HG03159 (cell line): Measurements from ENCODE around the gene CITED2.

ENCODE experiments used
- ATAC-seq: cut with Tn5 transposase; IDR thresholded peaks from one replicate; pipeline ENCODE4 v1.9.1; 2021; ENCODE audit warnings: mild to moderate bottlenecking, moderate library complexity; ENCODE audit not compliant: unreplicated experiment

Gene CITED2

DNA sequence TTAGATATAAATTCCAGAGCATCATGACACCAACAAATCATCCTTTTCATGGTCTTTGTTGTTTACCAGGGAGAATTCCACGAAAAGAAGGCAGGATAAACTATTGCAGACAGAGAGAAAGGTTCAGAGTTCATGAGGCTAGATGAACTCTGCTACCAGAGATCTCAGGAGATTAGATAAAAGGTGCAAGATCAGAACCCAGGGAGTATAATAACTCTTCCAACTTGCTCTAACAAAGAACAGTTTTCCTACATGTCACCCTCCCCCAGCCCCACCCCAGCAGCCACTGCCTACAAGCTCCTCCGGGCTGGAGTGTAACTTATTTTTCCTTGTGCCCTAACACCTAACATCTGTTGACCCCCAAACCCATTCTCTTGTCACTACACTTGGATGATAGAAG, 13.9 kb upstream of the CITED2 start:
- ATAC-seq: no peak

DNA sequence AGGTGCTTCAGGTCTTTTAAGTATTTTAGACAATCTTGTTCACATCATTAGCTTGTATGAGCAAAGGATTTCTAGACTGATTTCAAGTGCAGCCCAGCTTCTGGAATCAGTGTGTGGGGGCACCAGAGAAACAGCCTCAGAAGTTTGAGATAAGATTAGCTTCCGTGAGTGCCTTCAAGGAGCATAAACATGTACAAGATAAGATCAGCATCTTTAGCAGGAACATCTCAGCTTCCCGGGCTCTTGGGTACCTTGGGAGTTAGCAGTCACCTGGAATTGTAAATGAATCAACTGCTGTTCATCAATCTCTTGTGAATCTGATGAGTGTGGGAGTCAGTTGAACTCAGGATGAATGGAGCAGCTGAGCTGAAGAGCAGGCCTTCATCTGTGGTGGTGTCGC, 12.0 kb upstream of the CITED2 start:
- ATAC-seq: no peak

DNA sequence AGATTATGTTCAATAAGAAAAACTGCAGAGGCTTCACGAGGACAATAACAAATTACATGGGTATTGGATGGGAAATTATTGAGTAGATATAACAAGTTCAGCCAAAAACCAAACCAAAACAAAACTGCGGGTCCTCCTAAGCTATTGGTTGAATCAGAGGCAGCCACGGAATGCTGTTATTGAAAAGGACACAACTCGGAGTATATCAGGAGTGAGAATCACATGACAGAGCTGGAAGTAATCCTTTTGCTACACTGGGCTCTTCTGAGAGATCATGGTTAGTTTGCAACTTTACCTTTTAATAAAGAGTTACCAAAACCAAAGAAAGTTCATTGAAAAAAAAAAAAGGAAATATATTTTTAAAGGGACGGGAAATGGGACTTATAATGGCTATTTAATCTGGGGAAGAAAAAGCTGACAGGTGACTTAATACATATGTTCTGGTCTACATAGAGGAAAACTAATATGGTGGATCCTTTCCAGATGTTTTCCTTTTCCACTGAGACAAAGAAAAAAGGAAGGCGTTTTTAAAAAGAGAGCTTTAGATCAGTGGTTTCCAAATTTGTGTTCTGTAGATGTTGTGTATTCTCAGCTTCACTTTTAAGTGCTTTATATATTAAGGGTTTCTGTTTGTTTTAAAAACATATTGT, 6.9 kb upstream of the CITED2 start:
- ATAC-seq: no peak

DNA sequence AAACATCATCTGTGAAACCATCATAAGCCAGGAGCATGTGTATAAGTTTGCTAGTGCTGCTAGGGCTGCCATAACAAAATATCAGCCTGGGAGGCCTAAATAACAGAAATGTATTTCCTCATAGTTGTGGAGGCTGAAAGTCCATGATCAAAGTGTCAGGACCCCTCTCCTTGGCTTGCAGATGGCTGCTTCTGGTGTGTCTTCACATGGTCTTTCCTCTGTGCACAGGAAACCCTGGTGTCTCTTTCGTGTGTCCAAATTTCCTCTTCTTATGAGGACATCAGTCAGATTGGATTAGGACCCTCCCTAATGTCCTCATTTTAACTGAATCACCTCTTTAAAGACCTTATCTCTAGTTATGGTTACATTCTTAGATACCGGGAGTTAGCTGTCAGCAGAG, 6.2 kb upstream of the CITED2 start:
- ATAC-seq: no peak

DNA sequence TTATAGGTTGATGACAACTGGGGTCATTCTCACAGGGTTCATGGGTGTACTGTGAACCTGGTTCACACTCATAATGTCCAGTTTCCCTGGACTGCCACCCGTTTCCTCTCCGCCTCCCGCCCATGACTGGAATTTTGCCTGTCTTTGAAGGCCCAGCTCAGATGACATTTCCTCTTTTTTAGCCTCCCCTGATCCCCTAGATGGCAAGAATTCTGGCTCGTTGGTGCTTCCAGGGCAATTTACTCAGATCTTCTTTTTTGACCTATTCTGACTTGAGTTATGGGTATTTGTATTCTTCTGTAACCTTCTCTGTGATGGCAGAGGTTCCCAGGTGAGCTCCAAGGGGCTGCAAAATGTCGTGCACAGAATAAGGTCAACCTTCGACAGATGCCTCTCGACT, 5.7 kb upstream of the CITED2 start:
- no peak for ATAC-seq

DNA sequence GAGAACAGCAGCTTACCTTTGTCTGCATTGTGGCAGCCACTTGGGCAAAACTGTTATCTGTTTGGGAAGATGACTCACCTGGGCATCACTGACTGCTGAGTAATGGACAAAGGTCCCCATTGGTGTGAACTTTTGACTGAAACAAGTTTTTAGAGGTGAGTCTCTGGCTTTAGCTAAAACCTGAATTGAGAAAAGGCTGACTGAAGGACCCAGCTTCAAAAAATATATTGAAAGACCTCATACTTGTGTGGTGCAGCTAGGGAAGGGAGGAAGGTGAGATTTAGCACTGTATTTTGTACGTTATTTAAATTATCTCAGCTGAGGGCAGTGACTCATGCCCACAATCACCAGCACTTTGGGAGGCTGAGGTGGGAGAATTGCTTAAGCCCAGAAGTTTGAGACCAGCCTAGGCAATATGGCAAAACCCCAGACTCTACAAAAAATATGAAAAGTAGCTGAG, 4.5 kb upstream of the CITED2 start:
- no peak for ATAC-seq

DNA sequence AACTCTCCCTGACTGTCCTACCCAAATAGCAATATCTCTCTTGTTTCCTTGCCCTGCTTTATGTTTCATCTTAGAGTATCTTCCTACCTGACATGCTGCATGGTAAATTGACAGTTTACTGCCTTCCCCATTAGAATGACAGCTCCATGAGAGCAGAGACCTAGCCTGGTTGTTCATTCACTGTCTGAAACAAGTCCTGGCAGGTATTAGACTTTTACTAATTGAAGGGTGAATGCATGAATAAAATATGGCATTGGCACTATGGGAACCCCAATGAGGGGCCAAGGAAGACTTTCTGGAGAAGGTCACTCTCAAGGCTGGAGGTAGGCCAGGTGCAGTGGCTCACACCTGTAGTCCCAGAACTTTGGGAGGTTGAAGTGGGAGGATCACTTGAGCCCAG, 3.8 kb upstream of the CITED2 start:
- ATAC-seq: no peak

DNA sequence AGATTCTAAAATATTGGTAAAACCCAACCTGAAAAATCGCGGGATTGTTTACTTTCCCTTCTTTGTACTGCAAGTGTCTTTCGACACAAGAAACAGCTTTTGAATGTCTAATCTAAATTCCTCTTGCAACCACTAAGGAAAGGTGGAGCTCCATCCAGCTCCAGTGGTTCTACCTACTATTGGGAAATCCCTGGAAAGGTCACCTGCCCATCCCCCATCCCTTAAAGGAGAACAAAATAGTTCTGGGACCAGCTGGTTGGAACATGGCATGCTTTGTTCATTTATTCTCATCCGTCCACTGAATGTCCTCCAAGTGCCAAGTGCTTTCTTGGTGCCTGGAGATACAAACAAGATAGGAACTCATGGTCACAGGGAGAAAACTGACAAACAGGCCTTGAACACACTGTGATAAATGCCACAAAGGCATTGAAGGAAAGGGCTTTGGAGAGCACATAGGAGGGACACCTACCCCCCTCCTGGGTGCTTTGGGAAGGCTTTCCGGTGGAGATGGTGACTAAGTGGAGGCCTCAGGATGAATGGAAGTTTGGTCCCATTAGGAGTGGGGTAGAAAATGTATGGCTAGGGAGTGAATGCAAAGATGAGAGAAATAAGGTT, 2.3 kb upstream of the CITED2 start:
- ATAC-seq: no peak

DNA sequence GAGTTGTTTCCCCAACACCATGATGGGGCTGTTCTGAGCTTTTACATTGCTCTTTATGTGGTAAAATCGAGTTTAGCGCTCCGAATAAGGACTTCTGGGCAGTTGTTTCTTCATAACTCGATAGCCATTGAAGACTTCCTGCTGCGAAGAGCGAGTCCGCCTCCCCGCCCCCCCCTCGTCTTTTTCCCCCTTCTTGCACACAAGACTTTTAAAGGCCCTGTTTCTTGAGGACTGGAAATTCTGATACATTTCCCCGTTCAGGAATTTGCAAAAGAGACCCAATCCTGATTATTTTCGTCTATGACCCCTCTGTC, 1.5 kb upstream of the CITED2 start:
- ATAC-seq: no peak

DNA sequence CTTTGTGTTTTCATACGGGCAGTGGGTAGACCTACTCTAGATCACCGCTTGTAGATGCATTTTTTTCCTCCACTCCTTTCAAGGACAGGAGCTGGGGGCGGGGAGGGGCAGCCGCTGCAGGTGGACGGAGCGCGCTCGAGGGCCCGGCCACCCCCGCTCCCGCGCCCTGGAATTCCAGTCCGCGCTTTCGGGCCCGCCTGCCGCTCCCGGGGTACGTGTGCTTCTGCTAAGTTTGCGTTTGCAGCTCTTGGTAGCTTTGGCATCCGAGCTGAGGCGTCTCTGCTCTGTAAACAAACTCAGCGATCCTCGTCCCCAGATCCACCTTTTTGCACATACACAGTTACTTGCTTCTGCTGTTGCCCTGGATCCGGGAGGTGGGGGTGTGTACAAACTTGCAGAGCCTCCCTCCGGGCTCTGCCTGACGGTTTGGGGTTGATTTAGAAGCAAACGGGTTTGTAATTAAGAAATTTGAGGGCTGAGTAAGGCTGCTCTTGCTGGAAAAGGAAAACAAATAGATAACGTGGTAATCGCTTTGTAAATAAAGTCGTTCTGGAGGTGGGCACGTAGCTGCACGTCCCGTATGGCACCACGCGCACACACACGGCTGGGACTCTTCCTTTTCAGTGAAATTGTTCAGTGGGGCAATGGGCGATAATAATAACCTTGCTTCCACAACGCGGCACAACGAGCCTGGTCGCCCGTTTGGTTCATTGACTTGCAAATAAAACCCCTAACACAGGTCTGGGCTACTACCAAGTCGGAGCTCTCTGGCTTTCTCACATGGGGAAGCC, 973 bp upstream of the CITED2 start:
- ATAC-seq: peak; percentile 55

DNA sequence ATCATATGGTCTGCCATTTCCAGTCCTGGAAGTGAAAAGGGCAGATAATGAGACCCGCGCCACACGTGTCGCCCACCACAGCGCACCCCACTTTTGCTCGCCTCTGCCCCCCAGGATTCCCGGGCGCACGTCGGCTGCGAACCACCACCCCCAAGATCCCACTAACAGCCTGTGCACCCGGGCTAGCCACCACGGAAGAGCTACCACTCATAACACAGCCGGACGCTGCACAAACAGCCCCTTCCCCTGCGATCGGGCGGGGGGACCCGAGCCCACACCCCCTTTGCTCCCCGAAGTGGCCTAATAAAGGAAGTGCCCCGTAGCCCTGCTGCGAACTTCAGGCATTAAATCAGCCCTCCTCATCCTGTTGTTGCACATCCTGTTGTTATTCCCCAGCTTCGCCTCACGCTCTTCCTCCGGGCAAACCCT, 506 bp downstream of the CITED2 start:
- ATAC-seq: peak; percentile 2

DNA sequence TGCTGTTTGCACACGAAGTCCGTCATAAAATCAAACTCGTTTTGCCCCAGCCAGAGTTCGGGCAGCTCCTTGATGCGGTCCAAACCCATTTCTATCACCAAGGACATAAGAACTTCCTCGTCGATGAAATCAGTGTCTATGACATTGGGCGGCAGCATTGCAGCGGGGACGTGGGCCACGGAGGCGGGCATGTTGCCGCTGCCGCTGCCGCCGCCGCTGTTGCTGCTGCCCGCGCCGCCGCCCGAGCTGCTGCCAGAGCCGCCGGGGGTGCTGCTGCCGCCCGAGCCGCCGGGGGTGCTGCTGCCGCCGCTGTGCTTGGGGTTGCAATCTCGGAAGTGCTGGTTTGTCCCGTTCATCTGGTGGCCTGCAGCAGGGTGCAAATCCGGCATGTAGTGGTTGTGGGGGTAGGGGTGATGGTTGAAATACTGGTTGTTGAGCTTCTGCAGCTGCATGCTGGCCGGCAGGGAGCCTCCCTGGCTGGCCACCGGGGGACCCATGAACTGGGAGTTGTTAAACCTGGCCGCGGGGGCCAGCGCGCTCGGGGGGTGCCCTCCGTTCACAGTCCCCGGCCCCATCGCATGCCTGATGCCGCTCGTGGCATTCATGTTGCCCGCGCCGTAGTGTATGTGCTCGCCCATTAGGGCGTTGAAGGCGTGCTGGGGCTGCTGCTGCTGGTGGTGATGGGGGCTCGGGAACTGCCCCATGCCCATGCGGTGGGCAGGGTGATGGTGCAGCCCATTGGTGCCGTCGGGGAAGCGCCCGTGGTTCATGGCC, 1.1 kb downstream of the CITED2 start:
- ATAC-seq: peak; percentile 30

DNA sequence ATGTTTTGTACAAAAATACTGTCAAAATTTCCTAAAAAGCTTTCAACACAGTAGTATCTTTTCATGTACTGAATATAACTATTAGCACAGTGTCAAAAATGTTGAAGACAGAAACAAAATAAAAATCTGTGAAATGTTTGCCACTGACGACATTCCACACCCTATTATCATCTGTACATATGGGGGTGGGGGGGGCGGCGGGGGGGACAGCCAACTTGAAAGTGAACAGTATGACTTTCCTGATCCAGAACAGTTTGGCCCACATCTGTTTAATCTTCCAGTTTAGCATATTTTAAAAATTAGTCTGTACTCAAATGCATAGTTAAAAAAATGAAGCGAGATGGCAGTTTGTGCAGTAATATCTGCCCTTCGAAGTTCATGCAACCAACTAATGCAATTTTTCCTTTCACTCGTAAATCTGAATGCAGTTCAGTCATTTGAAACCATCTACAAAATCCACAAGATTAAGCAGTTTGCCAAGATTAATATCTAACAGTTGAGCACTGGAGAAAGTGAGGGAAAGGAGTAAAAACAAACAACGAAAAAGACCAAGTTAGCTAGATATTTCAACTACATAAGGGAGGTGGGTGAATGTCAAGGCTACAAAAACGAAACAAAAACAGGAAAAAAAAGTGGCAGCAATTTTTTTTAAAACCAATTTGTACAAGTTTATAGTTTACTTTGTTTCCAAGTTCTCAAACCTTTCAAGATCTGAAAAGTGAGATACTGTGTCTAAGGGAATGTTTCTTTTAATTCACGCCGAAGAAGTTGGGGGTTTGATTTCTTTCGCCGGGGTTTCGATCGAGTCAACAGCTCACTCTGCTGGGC, 1.9 kb downstream of the CITED2 start:
- ATAC-seq: no peak

DNA sequence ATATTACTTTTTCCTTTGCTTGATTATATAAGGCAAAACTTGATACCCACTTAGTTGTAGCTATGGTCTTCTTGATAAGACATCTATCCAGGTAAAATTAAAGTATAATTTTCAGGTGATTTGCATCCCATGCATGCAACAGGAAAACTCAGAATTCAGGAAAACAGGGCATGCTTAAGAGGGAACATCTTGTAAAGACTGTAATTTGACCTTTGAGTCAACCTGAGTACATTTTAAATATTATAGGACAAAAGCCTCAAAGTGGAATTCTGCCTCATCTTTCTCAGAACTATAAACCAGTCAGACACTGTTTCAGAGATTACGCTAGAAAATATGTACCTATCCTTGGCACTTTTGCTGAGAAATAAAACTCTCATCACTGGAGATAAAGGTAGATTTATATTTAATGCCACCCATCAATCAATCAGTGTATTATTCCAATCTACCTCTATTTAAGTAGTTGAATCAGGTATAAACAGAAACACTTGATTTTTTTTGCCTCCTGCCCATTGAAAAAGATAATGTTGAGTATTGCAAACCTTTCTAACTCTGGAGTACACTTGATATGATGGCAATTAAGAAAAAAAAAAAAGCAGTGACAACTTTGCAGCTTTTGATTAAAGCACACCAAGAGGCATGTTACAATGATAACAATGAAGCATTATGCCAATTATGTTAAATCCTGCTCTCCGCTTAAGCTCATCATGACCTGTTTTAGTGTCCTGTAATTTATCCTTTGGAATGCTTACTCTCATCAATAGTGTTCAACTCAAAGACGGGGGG, 2.8 kb downstream of the CITED2 start:
- ATAC-seq: no peak

DNA sequence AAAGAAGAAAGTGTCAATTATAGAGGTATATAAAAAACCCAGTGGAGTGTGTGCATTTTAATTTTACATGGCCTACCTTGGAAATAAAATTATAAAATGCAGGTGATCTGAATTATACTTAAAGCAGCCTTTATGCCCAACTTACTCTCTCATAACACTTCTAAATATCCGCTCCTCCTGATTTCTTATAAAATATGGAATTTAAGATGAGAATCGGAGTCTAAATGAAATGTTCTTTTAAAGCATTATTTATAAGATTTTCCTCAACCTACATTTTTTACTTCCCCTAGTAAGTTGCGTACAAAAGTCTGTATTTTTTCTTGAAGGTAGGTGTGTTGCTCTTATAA, 3.5 kb downstream of the CITED2 start:
- ATAC-seq: no peak

DNA sequence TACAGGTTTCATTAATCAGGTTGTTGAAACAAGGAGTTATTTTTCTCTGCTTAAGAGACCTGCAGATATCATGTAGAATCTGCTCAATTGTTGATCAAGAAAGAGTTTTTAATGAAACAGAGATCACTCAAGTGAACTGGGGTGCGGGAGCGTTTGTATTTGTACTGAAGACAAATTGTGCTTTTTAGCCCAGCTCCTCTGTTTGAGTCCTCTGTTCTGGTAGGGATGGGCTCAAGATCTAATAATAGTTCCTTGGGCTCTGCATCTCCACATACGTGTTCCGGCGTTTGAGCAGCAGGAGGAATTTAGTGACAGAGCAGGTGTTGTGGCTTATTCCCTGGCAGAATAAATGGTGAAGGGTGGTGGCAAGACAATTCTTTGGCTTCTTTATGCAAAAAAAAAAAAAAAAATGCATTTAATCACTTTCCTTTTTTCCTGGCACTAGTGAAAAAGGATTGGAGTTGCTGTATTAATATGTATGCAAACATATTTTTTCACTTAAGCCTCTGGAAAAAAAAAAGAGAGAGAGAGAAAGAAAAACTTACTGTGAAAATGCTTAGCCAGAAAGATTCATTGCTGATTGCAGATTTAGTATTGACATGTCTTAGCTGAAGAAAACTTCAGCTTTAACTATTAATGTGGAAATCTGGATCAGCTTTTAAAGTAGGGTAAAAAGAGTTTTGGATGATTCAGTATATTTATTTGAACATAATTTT, 4.0 kb downstream of the CITED2 start:
- no peak for ATAC-seq

DNA sequence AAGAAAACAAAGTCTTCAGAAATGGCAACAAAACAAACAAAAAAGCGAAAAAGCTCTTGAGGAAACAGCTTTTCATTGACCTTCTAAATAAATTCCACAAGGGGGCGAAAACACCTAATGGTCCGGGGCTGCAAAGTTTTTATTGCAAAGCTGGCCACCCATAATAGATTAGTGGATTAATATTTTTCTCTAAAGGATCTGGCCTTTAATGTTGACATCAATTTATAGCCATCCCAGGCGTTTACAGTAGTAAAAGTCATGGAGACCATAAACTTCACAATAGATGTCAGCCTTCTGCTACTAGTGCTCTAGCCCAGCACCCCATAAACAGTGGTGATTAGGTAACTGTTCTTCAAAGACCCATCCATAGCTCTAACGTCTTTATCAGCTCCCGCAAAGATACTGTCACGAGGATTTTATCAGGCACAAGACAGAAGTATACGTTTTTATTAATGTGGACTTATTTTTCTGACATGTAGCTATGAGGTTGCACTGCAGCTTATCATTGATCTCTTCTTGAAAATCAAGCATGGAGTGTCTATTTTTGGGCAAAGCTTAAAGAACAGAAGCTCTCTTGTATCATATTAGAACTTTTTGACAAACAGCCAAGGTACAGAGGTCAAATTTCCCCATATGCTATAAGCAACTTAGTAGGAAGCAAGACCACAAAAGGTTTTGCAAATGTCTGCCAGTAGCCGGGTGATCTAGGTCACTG, 4.7 kb downstream of the CITED2 start:
- no peak for ATAC-seq

DNA sequence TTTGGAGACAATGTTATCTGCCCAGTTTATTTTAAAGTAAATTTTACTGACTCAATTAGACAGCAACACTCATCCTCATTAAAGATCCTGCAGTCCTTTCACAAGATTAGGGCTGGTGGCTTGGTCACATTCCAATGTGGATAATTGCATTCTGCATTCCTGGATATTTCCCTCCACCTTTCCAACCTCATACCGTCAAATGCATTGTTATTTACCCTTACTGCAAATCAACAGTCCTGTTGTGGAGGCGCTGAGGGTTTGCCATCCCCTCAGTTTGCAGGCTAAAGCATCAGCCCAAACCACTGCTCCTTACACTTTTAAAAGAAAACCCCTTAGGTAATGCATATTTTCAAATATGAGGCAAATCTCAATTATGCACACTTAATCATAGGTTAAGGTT, 5.4 kb downstream of the CITED2 start:
- no peak for ATAC-seq

DNA sequence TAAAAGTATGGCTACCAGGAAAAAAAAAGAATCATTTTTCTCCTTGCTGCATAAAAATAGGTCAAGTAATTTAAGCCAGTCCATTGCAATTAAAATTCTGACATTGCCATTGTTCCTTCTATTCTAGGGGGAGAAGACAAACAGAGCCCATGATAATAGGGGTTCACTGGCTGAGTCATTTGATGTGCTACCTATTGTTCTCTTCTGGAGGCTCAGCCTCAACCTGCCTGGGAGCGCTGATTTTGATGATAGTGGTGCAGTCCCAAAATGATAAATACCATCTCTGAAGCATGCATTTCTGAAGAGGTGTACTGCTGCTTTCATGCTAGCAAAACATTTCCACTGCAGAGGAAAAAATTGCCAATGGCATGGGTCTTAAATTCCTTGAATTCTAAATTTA, 5.8 kb downstream of the CITED2 start:
- no peak for ATAC-seq
